IMR-90 (cell line): Measurements from ENCODE around the gene ACY1. TPM values are rescaled to one million over a fixed set of nuclear protein-coding genes. Genes with fewer than 3 reads are reported as not detected.

Experiments
- ATAC-seq: fragments of 200-7000 bp; cut with Tn5 transposase; 2 replicates; pipeline ENCODE4 v1.9.1; 2020; ENCODE audit warnings: low read depth, mild to moderate bottlenecking, moderate library complexity
- BruUV-seq: library from RNA; stranded (reverse); fragments of 400-500 nt; replicated peaks from 2 replicates; lab custom pipeline; 2021; lab: Mats Ljungman, UMichigan
- CTCF ChIA-PET: fragments of 300-600 bp; formaldehyde crosslinking; extraction: SDS; loops from one replicate; lab custom pipeline; 2021; ENCODE audit warnings: antibody characterized with exemption; lab: Yijun Ruan, JAX
- POLR2A ChIA-PET: fragments of 300-600 bp; sonication (Branson Sonifier 250); formaldehyde crosslinking; loops from one replicate; lab custom pipeline; 2022; ENCODE audit warnings: antibody characterized with exemption; ENCODE audit not compliant: unreplicated experiment; lab: Charles Lee
- DNase-seq: peaks from one replicate; pipeline ENCODE4 v3.0.0; 2013
- H2AFZ ChIP-seq: replicated peaks from 2 replicates; pipeline ENCODE3; 2013; ENCODE audit warnings: low read length, mild to moderate bottlenecking; ENCODE audit not compliant: poor library complexity
- H2AK5ac ChIP-seq: 2 replicates; pipeline ENCODE4 v1.6.1; 2013; ENCODE audit warnings: low read depth, low read length, inconsistent platforms
- H2AK9ac ChIP-seq: replicated peaks from 2 replicates; pipeline ENCODE3; 2013; ENCODE audit warnings: mild to moderate bottlenecking, low read depth, low read length, moderate library complexity; ENCODE audit not compliant: poor library complexity
- H2BK120ac ChIP-seq: 2 replicates; pipeline ENCODE4 v1.6.1; 2013; ENCODE audit warnings: low read depth, low read length, inconsistent platforms
- H2BK15ac ChIP-seq: 3 replicates; pipeline ENCODE4 v1.6.1; 2013; ENCODE audit warnings: low read depth, low read length, inconsistent platforms
- H2BK20ac ChIP-seq: 2 replicates; pipeline ENCODE4 v1.6.1; 2013; ENCODE audit warnings: low read depth, mild to moderate bottlenecking, inconsistent platforms, low read length, moderate library complexity
- H2BK5ac ChIP-seq: 2 replicates; pipeline ENCODE4 v1.6.1; 2013; ENCODE audit warnings: mild to moderate bottlenecking, low read depth, low read length, inconsistent platforms; ENCODE audit not compliant: poor library complexity, severe bottlenecking
- H3K14ac ChIP-seq: replicated peaks from 2 replicates; pipeline ENCODE4 v1.6.1; 2013; ENCODE audit warnings: low read depth, low read length, inconsistent platforms
- H3K18ac ChIP-seq: 2 replicates; pipeline ENCODE4 v1.6.1; 2013; ENCODE audit warnings: low read depth, low read length, control low read depth
- H3K23ac ChIP-seq: 2 replicates; pipeline ENCODE4 v1.6.1; 2013; ENCODE audit warnings: low read depth, low read length, inconsistent platforms
- H3K27ac ChIP-seq: 2 replicates; pipeline ENCODE4 v1.5.1; 2013; ENCODE audit warnings: mild to moderate bottlenecking, control low read depth, low read length; ENCODE audit not compliant: insufficient read depth
- H3K27me3 ChIP-seq: 2 replicates; pipeline ENCODE4 v1.6.1; 2013; ENCODE audit warnings: low read length; ENCODE audit not compliant: control insufficient read depth, insufficient read depth
- H3K36me3 ChIP-seq: 2 replicates; pipeline ENCODE4 v1.6.1; 2013; ENCODE audit warnings: low read length, mixed read lengths; ENCODE audit not compliant: control insufficient read depth, insufficient read depth
- H3K4ac ChIP-seq: 2 replicates; pipeline ENCODE4 v1.6.1; 2013; ENCODE audit warnings: low read depth, low read length, inconsistent platforms
- H3K4me1 ChIP-seq: 2 replicates; pipeline ENCODE4 v1.6.1; 2013; ENCODE audit warnings: low read length, mixed read lengths; ENCODE audit not compliant: control insufficient read depth, insufficient read depth
- H3K4me2 ChIP-seq: 2 replicates; pipeline ENCODE4 v1.6.1; 2013; ENCODE audit warnings: low read depth, mild to moderate bottlenecking, control low read depth, low read length, moderate library complexity
- H3K4me3 ChIP-seq: 2 replicates; pipeline ENCODE4 v1.5.1; 2013; ENCODE audit warnings: low read depth, mild to moderate bottlenecking, control low read depth, low read length, moderate library complexity; ENCODE audit not compliant: insufficient read depth
- H3K56ac ChIP-seq: 2 replicates; pipeline ENCODE4 v1.6.1; 2013; ENCODE audit warnings: low read length, inconsistent platforms; ENCODE audit not compliant: insufficient read depth; ENCODE audit errors: extremely low read depth
- H3K79me1 ChIP-seq, 2 experiments: 2 replicates each; pipeline ENCODE4 v1.6.1; 2013; ENCODE audit warnings: low read length in 2 of 2, inconsistent platforms in 1 of 2, low read depth in 1 of 2
- H3K9ac ChIP-seq: 2 replicates; pipeline ENCODE4 v1.6.1; 2013; ENCODE audit warnings: low read depth, low read length, control low read depth
- H3K9me1 ChIP-seq: 2 replicates; pipeline ENCODE4 v1.6.1; 2013; ENCODE audit warnings: low read length, inconsistent platforms; ENCODE audit not compliant: insufficient read depth
- H3K9me3 ChIP-seq: 2 replicates; pipeline ENCODE4 v1.6.1; 2013; ENCODE audit warnings: low read length; ENCODE audit not compliant: control insufficient read depth, insufficient read depth
- H4K20me1 ChIP-seq: 2 replicates; pipeline ENCODE4 v1.6.1; 2013; ENCODE audit warnings: low read length, inconsistent platforms; ENCODE audit not compliant: insufficient read depth
- H4K5ac ChIP-seq: 2 replicates; pipeline ENCODE4 v1.6.1; 2013; ENCODE audit warnings: mild to moderate bottlenecking, low read depth, low read length, control low read depth
- H4K8ac ChIP-seq, 2 experiments: 2 replicates each; pipeline ENCODE4 v1.6.1; 2013; ENCODE audit warnings: low read depth in 2 of 2, low read length in 2 of 2, control low read depth in 1 of 2, inconsistent platforms in 1 of 2
- H4K91ac ChIP-seq: 2 replicates; pipeline ENCODE4 v1.6.1; 2013; ENCODE audit warnings: low read depth, low read length, inconsistent platforms; ENCODE audit not compliant: insufficient read depth
- BHLHE40 ChIP-seq: fragments of 150-350 bp; IDR thresholded peaks from 2 replicates; pipeline ENCODE4 v1.6.1; 2016; ENCODE audit warnings: mild to moderate bottlenecking, low read depth, low read length
- CHD1 ChIP-seq: IDR thresholded peaks from 2 replicates; pipeline ENCODE4 v1.6.1; 2012; ENCODE audit warnings: low read depth, low read length, improper control_type of control experiment
- CTCF ChIP-seq: conservative IDR thresholded peaks from 2 replicates; pipeline ENCODE4 v1.5.1; 2012; ENCODE audit warnings: mild to moderate bottlenecking, low read depth, low read length, improper control_type of control experiment
- FOS ChIP-seq: fragments of 150-350 bp; IDR thresholded peaks from 2 replicates; pipeline ENCODE4 v1.6.1; 2016; ENCODE audit warnings: low read depth, low read length
- MAFK ChIP-seq: IDR thresholded peaks from 2 replicates; pipeline ENCODE4 v1.6.1; 2012; ENCODE audit warnings: low read depth, low read length, improper control_type of control experiment
- MAZ ChIP-seq: IDR thresholded peaks from 2 replicates; pipeline ENCODE4 v1.6.1; 2012; ENCODE audit warnings: low read depth, mild to moderate bottlenecking, low read length, improper control_type of control experiment, moderate library complexity, borderline replicate concordance
- MXI1 ChIP-seq: IDR thresholded peaks from 2 replicates; pipeline ENCODE4 v1.6.1; 2012; ENCODE audit warnings: low read depth, mild to moderate bottlenecking, low read length, moderate library complexity, borderline replicate concordance
- NFE2L2 ChIP-seq: fragments of 150-350 bp; IDR thresholded peaks from 2 replicates; pipeline ENCODE4 v1.6.1; 2016; ENCODE audit warnings: low read depth, mild to moderate bottlenecking, low read length
- POLR2A ChIP-seq: IDR thresholded peaks from 2 replicates; pipeline ENCODE4 v1.6.1; 2012; ENCODE audit warnings: mild to moderate bottlenecking, low read depth, low read length
- RAD21 ChIP-seq: IDR thresholded peaks from 2 replicates; pipeline ENCODE4 v1.6.1; 2012; ENCODE audit warnings: low read length, improper control_type of control experiment
- RCOR1 ChIP-seq: IDR thresholded peaks from 2 replicates; pipeline ENCODE4 v1.6.1; 2012; ENCODE audit warnings: mild to moderate bottlenecking, low read length, improper control_type of control experiment; ENCODE audit not compliant: insufficient replicate concordance
- USF2 ChIP-seq: fragments of 150-350 bp; IDR thresholded peaks from 2 replicates; pipeline ENCODE4 v1.6.1; 2017; ENCODE audit warnings: mild to moderate bottlenecking, antibody characterized with exemption, low read length, low read depth
- WGBS, 2 experiments: methylation state at CpG; one replicate each; pipeline versions ENCODE4 v1.1.5 to v1.1.7; 2013; ENCODE audit warnings: missing lambda C conversion rate in 2 of 2; ENCODE audit not compliant: insufficient read length in 1 of 2; ENCODE audit errors: extremely low coverage in 2 of 2; 5-methylcytosine and 5-hydroxymethylcytosine counted together
- dilution Hi-C: fragments of 300-500 bp; cut with HindIII; formaldehyde crosslinking; loops from one replicate; pipeline ENCODE4 v1.14.3; 2018; ENCODE audit warnings: low sequenced_read_pairs; ENCODE audit not compliant: unreplicated experiment
- in situ Hi-C: fragments of 300-500 bp; cut with MboI; formaldehyde crosslinking; loops from 3 replicates; pipeline ENCODE4 v1.14.3; 2019; ENCODE audit warnings: low sequenced_read_pairs, inconsistent platforms, mixed read lengths
- intact Hi-C: fragments of 100-400 bp; cut with micrococcal nuclease; formaldehyde crosslinking; loops from 2 replicates; pipeline ENCODE4 v1.10.0; 2022
- polyA plus RNA-seq, 3 experiments: library from polyadenylated mRNA; depleted of rRNA; stranded (reverse); fragments of >200 nt; gene quantifications; 2 replicates each; pipeline ENCODE4 v1.2.3, GENCODE V29; 2012; ENCODE audit warnings: low replicate concordance in 1 of 3
- total RNA-seq: library from RNA; depleted of rRNA; stranded (reverse); fragments of >200 nt; gene quantifications from 2 replicates; pipeline ENCODE4 v1.2.3, GENCODE V29; 2012

Gene ACY1
- total and polyA plus RNA-seq, 2 of the 4 experiments (the other 2 are of a cell fraction) = 22.0 to 47.1 TPM

GRCh38 chr3:51987568-51987967 is 4.2 kb downstream of the ACY1 start:
- H3K56ac ChIP-seq = no peak overlapping the region
- no peak overlapping the region for H2BK15ac ChIP-seq
- no peak overlapping the region for H2BK5ac ChIP-seq
- ChIA-PET POLR2A (no interaction called here), CTCF (no interaction called here)
- no peak overlapping the region for H3K4me2 ChIP-seq
- dilution Hi-C loops = no loop called here
- H3K14ac ChIP-seq = no peak overlapping the region
- no peak overlapping the region for H3K4ac ChIP-seq
- H3K4me3 ChIP-seq = no peak overlapping the region
- H3K18ac ChIP-seq = no peak overlapping the region
- peaks cover 8% of the 10 kb centered on the region for H4K20me1 ChIP-seq
- H3K4me1 ChIP-seq = peaks cover 13% of the 10 kb centered on the region
- no peak overlapping the region for H3K23ac ChIP-seq
- no peak overlapping the region for H4K5ac ChIP-seq
- H4K91ac ChIP-seq = no peak overlapping the region
- H3K9me1 ChIP-seq = peaks cover 10% of the 10 kb centered on the region
- no peaks in the 10 kb centered on the region for H3K9me3 ChIP-seq
- peaks cover 15 to 51% of the 10 kb centered on the region in 2 experiments; a peak in 3 of 4 replicates for H3K79me1 ChIP-seq
- H3K9ac ChIP-seq = no peak overlapping the region
- no peak overlapping the region for H2AK5ac ChIP-seq
- H3K27me3 ChIP-seq = no peaks in the 10 kb centered on the region
- DNase-seq = no peak
- no peak for TF ChIP-seq MXI1
- no peak for TF ChIP-seq MAZ
- TF ChIP-seq USF2 = no peak
- TF ChIP-seq FOS = no peak
- no peak for TF ChIP-seq MAFK
- TF ChIP-seq BHLHE40 = no peak
- TF ChIP-seq NFE2L2 = no peak
- no peak for TF ChIP-seq RAD21
- no peak for TF ChIP-seq CTCF
- TF ChIP-seq POLR2A = no peak
- TF ChIP-seq CHD1 = no peak
- TF ChIP-seq RCOR1 = no peak
- H2AFZ ChIP-seq = no peak overlapping the region
- intact Hi-C loops = no loop called here
- no peak overlapping the region for H2BK20ac ChIP-seq
- H3K36me3 ChIP-seq = peaks cover 14% of the 10 kb centered on the region
- in situ Hi-C loops = no loop called here
- no peak overlapping the region for H3K27ac ChIP-seq
- 90% methylated on average over 2 of the region's 7 CpGs; no CpG with 5 or more reads in 1 of the 2 experiments for WGBS, 2 experiments
- no peak overlapping the region for H2AK9ac ChIP-seq
- no peak overlapping the region for H4K8ac ChIP-seq
- H2BK120ac ChIP-seq = no peak overlapping the region
- ATAC-seq = no peak
- BruUV-seq = no TSS peak
